Measurements from ENCODE around the gene PLCXD3.

PLCXD3 gene

DNA sequence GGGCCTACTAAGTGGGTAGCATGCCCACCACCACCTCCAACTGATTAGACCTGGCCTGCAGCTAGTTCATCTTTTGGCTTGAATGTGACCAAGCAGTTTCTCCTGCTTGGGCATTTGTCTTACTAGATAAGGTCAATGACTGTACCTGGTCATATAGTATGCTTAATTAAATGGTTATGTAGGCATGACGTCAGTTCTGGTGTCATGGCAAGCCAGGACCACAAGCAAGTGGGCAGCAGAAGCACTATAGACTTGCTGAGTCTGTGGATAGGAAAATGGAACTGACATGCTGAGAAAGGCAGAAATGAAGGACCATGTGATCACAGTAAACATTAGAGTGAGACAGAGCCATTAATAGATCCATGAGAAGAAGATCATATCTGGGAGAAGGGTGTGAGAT, 241.5 kb downstream of the PLCXD3 start:
- TF ChIP-seq, protein P1, sequence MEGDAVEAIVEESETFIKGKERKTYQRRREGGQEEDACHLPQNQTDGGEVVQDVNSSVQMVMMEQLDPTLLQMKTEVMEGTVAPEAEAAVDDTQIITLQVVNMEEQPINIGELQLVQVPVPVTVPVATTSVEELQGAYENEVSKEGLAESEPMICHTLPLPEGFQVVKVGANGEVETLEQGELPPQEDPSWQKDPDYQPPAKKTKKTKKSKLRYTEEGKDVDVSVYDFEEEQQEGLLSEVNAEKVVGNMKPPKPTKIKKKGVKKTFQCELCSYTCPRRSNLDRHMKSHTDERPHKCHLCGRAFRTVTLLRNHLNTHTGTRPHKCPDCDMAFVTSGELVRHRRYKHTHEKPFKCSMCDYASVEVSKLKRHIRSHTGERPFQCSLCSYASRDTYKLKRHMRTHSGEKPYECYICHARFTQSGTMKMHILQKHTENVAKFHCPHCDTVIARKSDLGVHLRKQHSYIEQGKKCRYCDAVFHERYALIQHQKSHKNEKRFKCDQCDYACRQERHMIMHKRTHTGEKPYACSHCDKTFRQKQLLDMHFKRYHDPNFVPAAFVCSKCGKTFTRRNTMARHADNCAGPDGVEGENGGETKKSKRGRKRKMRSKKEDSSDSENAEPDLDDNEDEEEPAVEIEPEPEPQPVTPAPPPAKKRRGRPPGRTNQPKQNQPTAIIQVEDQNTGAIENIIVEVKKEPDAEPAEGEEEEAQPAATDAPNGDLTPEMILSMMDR (conservative IDR thresholded peaks at IDR 0.05) = no peak
- TF ChIP-seq ZFX (IDR thresholded peaks at IDR 0.05) = no peak
- no peak overlapping the region for H3K27ac ChIP-seq

DNA sequence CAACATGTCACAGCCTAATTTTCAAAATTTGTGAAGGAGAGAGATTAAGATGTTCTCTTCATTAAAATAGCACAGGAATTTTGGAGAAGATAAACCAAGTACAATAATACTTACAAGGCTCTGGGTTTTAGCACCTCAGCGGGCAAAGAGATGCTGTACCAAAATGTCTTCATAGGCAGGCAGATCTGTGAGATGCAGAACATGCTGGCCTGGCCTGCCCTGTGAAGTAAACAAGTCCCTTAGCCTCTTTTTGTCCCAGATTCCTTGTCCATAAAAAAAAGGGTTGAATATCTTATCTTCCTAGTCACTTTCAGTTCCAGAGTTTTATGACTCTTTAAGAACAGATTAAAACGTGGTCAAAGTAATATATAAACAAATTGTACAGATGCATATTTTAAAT, 244.0 kb downstream of the PLCXD3 start:
- no peak overlapping the region for H3K27ac ChIP-seq
- TF ChIP-seq, protein P1 (conservative IDR thresholded peaks at IDR 0.05) = no peak
- TF ChIP-seq ZFX (IDR thresholded peaks at IDR 0.05) = no peak

DNA sequence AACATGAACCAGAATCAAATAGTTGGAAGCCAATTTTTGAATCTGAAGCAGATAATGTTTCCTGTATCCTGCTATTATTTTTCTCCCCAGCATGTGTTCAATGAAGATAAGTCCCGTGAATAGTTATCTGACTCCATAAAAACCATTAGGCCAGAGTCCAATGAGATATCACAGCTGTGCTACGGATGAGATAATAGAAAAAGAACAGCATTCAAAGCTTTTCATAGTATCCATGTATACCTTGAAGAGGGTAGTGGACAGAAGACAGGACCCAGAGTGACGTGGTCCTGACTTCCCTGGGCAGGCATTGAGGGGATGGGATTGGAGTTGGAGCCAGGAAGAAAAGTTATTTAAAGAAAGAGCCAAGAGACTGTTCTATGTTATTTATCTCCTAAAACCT, 246.4 kb downstream of the PLCXD3 start:
- H3K27ac ChIP-seq = no peak overlapping the region
- no peak for TF ChIP-seq ZFX (IDR thresholded peaks at IDR 0.05)
- TF ChIP-seq, protein P1 (conservative IDR thresholded peaks at IDR 0.05) = no peak

DNA sequence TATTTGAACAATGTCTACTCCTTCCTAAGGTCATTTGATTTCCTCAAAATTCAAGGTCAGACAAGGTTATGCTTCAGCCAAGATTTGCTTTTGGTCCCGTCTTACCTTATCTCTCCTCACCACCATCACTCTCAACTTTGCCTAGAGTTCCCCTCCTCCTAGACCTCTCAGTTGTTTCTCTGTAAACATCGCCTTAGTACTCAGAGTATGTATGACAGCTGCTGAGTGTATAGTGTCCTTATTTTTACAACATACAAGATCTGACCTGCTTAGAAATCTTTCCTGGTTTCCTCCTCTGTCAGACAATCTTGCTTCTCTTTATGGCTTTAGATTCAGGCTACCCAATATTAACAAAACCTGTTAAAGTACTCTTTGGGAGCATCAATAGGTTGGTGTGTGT, 247.1 kb downstream of the PLCXD3 start:
- TF ChIP-seq, protein P1 (conservative IDR thresholded peaks at IDR 0.05) = no peak
- no peak for TF ChIP-seq ZFX (IDR thresholded peaks at IDR 0.05)
- no peak overlapping the region for H3K27ac ChIP-seq

All from C4-2B (cell line).